Activated effector memory CD4-positive, alpha-beta T cell treated with Interleukin-2 at 50 U/mL for 16 hours (primary cell): ENCODE measurements around the gene PLA2G4E.

Experiments
- DNase-seq: peaks from one replicate; pipeline ENCODE4 v3.0.0-alpha.2; 2020

The PLA2G4E gene

GRCh38 chr15:41972253-41973242 lies 48.3 kb downstream of the PLA2G4E start, which contains the start of gene EHD4:
TSS of gene EHD4 (minus strand) at chr15:41972557. CDS start at chr15:41972494, 63 bp downstream.
- peak; percentile 87 for DNase-seq

- DNase-seq, result no peak
These were observed 49.0 kb downstream of the PLA2G4E start for GRCh38 chr15:41971895-41972252.

- peak; percentile 53 for DNase-seq
These were observed 49.5 kb downstream of the PLA2G4E start for GRCh38 chr15:41971089-41971894.

GRCh38 chr15:41970456-41970855 lies 50.4 kb downstream of the PLA2G4E start:
- DNase-seq, result no peak

GRCh38 chr15:41969851-41970431 lies 50.9 kb downstream of the PLA2G4E start:
- peak; percentile 21 for DNase-seq

- no peak for DNase-seq
These were observed 52.1 kb downstream of the PLA2G4E start for GRCh38 chr15:41968701-41969100.

GRCh38 chr15:41967506-41968206 lies 53.2 kb downstream of the PLA2G4E start:
- DNase-seq, result no peak

GRCh38 chr15:41966920-41967465 lies 53.8 kb downstream of the PLA2G4E start:
- DNase-seq, result no peak

GRCh38 chr15:41966414-41966812 lies 54.4 kb downstream of the PLA2G4E start:
- DNase-seq, result no peak

GRCh38 chr15:41965441-41966413 lies 55.1 kb downstream of the PLA2G4E start:
- DNase-seq, result no peak

GRCh38 chr15:41961595-41962202 lies 59.1 kb downstream of the PLA2G4E start:
- no peak for DNase-seq

GRCh38 chr15:41961001-41961518 lies 59.8 kb downstream of the PLA2G4E start:
- no peak for DNase-seq

GRCh38 chr15:41958002-41958420 lies 62.8 kb downstream of the PLA2G4E start:
- no peak for DNase-seq

- no peak for DNase-seq
These were observed 63.6 kb downstream of the PLA2G4E start for GRCh38 chr15:41957021-41957897.

- no peak for DNase-seq
These were observed 64.9 kb downstream of the PLA2G4E start for GRCh38 chr15:41955807-41956525.

- no peak for DNase-seq
These were observed 65.7 kb downstream of the PLA2G4E start for GRCh38 chr15:41955100-41955499.

- DNase-seq, result no peak
These were observed 66.8 kb downstream of the PLA2G4E start for GRCh38 chr15:41954036-41954435.

- no peak for DNase-seq
These were observed 68.8 kb downstream of the PLA2G4E start for GRCh38 chr15:41952013-41952563.
